GF-D8 (cell line): ENCODE measurements around the gene RPL15.

Experiments
- DNase-seq: peaks from one replicate; lab custom pipeline; 2025; lab: John Stamatoyannopoulos, UW

The RPL15 gene

DNA sequence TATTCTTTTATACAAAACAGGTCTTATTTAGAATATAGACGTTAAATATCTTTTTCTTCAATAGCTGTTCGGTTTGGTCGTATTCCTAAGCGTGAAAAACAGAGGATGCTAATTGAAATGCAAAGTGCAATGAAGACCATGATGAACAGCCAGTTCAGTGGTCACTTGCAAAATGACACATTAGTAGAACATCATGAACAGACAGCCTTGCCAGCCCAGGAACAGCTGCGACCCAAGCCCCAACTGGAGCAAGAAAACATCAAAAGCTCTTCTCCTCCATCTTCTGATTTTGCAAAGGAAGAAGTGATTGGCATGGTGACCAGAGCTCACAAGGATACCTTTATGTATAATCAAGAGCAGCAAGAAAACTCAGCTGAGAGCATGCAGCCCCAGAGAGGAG is 45.0 kb downstream of the RPL15 start:
- DNase-seq = no peak

DNA sequence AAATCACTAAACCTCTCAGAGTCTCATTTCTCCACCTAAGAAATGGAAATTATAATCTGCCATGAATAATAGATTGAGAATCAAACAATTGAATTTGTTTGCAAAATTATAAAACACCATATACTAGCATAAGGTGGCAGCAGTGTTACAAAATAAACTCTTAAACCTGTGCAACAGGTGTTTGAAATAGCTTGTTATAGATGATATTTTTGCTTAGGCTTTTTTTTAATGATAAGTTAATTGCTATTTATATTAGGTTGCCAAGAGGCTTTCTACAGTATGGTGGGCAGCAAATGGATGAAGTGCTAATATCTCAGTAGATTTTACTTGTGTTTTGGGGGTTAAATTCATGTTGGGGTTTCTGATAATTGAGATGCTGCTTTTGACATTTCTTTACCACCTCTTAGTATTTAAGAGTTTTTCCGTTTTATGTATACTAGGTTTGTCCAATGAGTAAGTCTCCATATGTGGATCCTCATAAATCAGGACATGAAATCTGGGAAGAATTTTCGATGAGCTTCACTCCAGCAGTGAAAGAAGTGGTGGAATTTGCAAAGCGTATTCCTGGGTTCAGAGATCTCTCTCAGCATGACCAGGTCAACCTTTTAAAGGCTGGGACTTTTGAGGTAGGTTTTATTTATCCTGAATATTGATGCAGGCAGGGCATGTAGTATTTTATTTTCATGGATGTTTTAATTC is 47.8 kb downstream of the RPL15 start:
- DNase-seq = no peak

DNA sequence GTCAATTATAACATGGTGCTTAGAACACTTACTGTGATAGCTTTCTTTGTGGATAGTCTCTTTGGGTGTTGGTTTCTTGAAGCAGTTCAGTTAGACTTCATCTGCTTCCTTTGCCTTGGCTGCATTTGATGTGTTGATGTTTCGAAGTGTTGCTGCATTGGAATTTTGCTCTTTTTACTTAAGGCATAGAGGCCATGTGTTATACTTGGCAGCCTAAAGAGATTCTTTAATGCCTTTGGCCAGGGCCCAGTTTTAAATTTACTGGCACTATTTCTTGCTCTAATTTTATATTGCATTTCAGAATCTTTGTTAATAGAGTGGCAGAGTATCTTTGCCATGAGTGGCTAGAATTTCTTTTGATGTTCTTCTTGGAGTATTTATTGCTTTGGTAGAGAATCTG is 49.4 kb downstream of the RPL15 start:
- DNase-seq = no peak

DNA sequence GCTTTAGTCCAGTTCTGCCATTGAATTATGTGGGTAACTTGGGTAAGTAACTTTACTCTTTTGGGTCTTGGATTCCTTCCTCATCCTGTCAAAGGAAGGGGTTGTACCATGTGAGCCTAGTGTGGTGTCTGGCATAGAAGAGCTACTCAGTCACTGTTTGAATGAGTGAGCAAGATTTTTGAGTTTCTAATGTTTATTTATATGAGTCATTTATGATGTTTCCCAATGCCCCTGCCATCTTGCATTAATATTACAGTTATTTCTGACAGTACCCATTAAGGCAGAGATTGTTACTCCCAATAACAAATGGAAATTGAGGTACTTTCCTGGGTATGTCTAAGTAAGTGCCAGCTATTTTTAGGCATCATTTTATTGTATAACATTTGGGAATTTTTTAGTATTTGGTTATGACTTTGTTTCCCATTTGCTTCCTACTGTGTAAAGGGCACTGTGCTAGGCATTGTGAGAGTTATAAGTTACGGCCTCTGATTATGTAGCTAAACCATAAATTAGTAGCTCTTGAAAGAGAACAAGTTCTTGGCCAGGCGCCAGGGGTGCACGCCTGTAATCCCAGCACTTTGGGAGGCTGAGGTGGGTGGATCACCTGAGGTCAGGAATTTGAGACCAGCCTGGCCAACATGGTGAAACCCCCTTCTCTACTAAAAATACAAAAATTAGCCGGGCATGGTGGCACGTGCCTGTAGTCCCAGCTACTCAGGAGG is 51.7 kb downstream of the RPL15 start:
- no peak for DNase-seq

DNA sequence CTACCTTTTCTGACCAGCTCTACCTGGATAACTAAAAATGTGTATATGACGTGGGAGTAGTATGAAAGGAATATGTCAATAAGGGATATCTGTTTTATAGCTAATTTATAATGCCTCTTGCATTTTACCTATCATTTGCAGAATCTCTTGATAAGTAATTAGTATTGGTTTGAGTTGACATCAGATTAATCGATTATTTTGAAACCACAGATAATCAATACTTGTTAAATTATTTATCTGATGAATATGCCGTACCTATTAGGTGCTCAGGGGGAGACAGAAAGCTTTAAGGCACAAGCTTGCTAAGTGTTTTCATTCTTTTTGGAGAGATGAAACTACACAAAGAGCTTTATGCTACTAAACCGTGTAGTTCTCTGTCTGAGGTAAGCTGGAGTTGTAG is 52.5 kb downstream of the RPL15 start:
- DNase-seq = no peak
